ENCODE results near the gene RIT1. TPM values are rescaled to one million over a fixed set of nuclear protein-coding genes. Genes with fewer than 3 reads are reported as not detected.

Gene RIT1
- total and polyA plus RNA-seq, 2 donors (not counting 3 experiments of a cell fraction or from before 2014, with no cell fraction given) = 46.4 to 65.5 TPM

DNA sequence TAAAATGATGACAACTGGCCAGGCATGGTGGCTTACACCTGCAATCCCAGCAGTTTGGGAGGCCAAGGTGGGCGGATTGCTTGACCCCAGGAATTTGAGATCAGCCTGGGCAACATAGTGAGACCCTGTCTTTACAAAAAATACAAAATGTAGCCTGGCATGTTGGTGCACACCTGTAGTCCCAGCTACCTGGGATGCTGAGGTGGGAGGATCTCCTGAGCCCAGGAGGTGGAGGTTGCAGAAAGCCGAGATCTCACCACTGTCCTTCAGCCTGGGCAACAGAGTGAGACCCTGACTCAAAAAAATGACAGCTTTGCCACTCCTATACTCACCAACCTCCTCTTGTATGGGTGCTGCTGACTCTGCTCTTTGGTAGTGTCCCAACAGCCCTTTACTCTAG, 33.2 kb downstream of the RIT1 start:
- CTCF ChIA-PET = interaction anchor here (0.6 to 1.1 kb wide), 2 partner anchors 15 to 189 kb away, joined by 3 read pairs; no protein-coding TSS in a partner anchor
- dilution Hi-C loops (cut with MboI; ENCODE audit: extremely low pct_ligation_motif_present, low sequenced_read_pairs) = no loop called here
- POLR2A ChIA-PET = no interaction called here

More for the DNA sequence above, 33.2 kb downstream of the RIT1 start:
- Histone ChIP-seq H3K79me2 (ENCODE audit: control insufficient read depth, insufficient read depth, low read length) (no peaks in the 10 kb centered on the region), H3K9me3 (replicated peaks; ENCODE audit: control insufficient read depth, insufficient read depth, low read length) (no peaks in the 10 kb centered on the region), H3K36me3 (ENCODE audit: control insufficient read depth in 2 of 2, extremely low read depth in 1 of 2, insufficient read depth in 2 of 2, low read length in 2 of 2) (peaks cover 0 to 4% of the 10 kb centered on the region in 2 experiments), H3K27me3 (ENCODE audit: control insufficient read depth in 2 of 2, insufficient read depth in 2 of 2, low read length in 2 of 2) (no peaks in the 10 kb centered on the region), H2AFZ (ENCODE audit: low read depth, low read length) (no peak overlapping the region), H3K9me1 (replicated peaks; ENCODE audit: control insufficient read depth, extremely low read depth, insufficient read depth, low read length) (no peaks in the 10 kb centered on the region), H3K27ac (ENCODE audit: insufficient read depth, low read depth, low read length) (no peak overlapping the region), H3K4me2 (ENCODE audit: insufficient read depth, low read length) (no peak overlapping the region), H3K4me3 (replicated peaks in 1 of 3; ENCODE audit: insufficient read depth in 1 of 3, low read depth in 1 of 3, low read length in 3 of 3) (no peak overlapping the region), H3K9ac (replicated peaks; ENCODE audit: extremely low read depth, insufficient read depth, low read length) (no peak overlapping the region), H4K20me1 (replicated peaks; ENCODE audit: control insufficient read depth, extremely low read depth, insufficient read depth, low read length) (no peaks in the 10 kb centered on the region), H3K4me1 (ENCODE audit: control insufficient read depth, extremely low read depth, insufficient read depth, low read length) (no peaks in the 10 kb centered on the region)
- FAIRE-seq (no peak), DNase-seq (ENCODE audit: low read depth, low spot score) (no peak)
- intact Hi-C loops (cut with micrococcal nuclease) = no loop called here
- no TSS peak for BruUV-seq (replicated peaks)
- no peak for TF ChIP-seq EZH2 (IDR thresholded peaks at IDR 0.05; ENCODE audit: borderline replicate concordance, low read depth, low read length, severe bottlenecking)
- no peak for TF ChIP-seq POLR2A (IDR thresholded peaks at IDR 0.05; ENCODE audit: low read depth, low read length)
- TF ChIP-seq, protein P1, sequence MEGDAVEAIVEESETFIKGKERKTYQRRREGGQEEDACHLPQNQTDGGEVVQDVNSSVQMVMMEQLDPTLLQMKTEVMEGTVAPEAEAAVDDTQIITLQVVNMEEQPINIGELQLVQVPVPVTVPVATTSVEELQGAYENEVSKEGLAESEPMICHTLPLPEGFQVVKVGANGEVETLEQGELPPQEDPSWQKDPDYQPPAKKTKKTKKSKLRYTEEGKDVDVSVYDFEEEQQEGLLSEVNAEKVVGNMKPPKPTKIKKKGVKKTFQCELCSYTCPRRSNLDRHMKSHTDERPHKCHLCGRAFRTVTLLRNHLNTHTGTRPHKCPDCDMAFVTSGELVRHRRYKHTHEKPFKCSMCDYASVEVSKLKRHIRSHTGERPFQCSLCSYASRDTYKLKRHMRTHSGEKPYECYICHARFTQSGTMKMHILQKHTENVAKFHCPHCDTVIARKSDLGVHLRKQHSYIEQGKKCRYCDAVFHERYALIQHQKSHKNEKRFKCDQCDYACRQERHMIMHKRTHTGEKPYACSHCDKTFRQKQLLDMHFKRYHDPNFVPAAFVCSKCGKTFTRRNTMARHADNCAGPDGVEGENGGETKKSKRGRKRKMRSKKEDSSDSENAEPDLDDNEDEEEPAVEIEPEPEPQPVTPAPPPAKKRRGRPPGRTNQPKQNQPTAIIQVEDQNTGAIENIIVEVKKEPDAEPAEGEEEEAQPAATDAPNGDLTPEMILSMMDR (IDR thresholded peaks at IDR 0.05; ENCODE audit: extremely low read depth in 1 of 2, insufficient read depth in 1 of 2, low read depth in 1 of 2, low read length in 2 of 2) = no peak
- TF ChIP-seq POLR2AphosphoS5 (IDR thresholded peaks at IDR 0.05; ENCODE audit: insufficient read depth, low read depth, low read length) = no peak
- no peak for TF ChIP-seq FOS (IDR thresholded peaks at IDR 0.05; ENCODE audit: borderline replicate concordance, insufficient read depth, low read length)
- TF ChIP-seq GATA2 (IDR thresholded peaks at IDR 0.05; ENCODE audit: insufficient read depth, insufficient read length, low read depth, low read length) = no peak
- no peak for TF ChIP-seq JUN (IDR thresholded peaks at IDR 0.05; ENCODE audit: borderline replicate concordance, insufficient read depth, insufficient read length, low read depth)
- no peak for TF ChIP-seq MYC (IDR thresholded peaks at IDR 0.05; ENCODE audit: low read depth, low read length)
- TF ChIP-seq MAX (IDR thresholded peaks at IDR 0.05; ENCODE audit: insufficient read depth, insufficient read length) = no peak
